Hematopoietic multipotent progenitor cell (in vitro differentiated cells): ENCODE measurements around the gene CENPS. TPM values are rescaled to one million over a fixed set of nuclear protein-coding genes. Genes with fewer than 3 reads are reported as not detected.
A peak's percentile ranks its signal among the peaks of the same experiment; 100 is the strongest.
"Not testable (repeated sequence)": the region's sequence is repeated elsewhere in the genome, so short reads cannot be mapped to it uniquely, and the experiment has no call there.

Experiments
- DNase-seq, 3 donors: peaks; one replicate each; pipeline ENCODE4 v3.0.0-alpha.2; 2011 to 2015; ENCODE audit warnings: low read depth in 2 of 3, low spot score in 2 of 3
- total RNA-seq: library from RNA; depleted of rRNA; stranded (reverse); fragments of >200 nt; gene quantifications from one replicate; pipeline ENCODE4 v1.2.3, GENCODE V29; 2012

CENPS gene
- total RNA-seq, 1 donor = 9.4 TPM

DNA sequence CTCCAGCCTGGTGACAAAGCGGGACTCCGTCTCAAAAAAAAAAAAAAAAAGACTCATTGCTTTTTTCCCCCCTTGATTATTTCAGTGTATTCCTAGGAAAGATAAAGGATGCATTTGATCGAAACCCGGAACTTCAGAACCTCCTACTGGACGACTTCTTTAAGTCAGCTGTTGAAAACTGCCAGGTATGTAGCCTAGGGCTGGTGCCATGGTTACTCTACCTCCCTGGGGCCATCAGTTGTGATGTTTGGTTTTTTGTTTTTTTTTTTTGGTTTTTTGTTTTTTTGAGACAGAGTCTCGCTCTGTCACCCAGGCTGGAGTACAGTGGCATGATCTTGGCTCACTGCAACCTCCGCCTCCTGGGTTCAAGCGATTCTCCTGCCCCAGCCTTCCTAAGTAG is 11.5 kb upstream of the CENPS start:
- not testable (repeated sequence) for DNase-seq

DNA sequence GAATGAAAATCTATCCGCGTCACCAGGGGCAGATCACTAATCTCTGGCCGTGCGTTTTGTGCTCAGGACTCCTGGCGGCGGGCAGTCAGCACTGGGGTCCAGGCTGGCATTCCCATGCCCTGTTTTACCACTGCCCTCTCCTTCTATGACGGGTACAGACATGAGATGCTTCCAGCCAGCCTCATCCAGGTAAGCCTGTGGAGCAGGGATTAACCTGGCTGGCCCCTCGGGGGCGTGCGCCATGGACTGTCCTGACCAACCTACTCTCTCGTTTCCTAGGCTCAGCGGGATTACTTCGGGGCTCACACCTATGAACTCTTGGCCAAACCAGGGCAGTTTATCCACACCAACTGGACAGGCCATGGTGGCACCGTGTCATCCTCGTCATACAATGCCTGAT is 10.9 kb upstream of the CENPS start:
- no peak for DNase-seq

DNA sequence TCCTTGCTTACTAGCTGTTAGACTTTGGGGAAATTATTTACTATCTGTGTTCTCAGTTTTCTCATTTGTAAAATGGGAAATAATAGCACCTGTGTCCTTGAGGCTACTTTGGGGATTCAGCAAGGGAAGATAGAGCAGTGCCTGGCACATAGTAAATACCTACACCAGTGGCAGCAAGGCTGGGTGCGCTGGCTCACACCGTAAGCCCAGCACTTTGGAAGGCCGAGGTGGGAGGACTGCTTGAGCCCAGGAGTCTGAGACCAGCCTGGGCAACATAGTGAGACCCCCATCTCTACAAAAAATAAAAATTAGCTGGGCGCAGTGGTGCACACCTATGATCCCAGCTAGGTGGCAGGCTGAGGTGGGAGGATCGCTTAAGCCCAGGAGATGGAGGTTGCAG is 8.6 kb upstream of the CENPS start:
- no peak for DNase-seq

DNA sequence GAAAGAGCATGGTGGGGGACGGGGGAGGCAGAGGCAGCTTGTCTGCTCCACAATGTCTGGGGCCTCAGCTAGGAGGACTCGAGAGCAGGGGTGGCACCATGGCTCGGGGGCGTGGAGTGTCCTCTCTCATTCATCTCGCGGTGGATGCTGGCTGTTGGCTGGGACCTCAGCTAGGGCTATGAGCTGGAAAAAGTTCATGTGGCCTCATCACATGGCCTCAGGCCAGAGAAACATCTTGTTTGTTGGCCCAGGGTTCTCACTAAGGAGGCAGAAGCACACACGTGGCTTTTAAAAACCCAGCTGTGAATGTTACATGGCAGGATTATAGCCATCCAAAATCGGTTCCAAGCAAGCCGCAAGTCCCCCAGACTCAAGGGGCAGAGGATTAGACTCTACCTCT is 6.2 kb upstream of the CENPS start:
- DNase-seq = no peak

DNA sequence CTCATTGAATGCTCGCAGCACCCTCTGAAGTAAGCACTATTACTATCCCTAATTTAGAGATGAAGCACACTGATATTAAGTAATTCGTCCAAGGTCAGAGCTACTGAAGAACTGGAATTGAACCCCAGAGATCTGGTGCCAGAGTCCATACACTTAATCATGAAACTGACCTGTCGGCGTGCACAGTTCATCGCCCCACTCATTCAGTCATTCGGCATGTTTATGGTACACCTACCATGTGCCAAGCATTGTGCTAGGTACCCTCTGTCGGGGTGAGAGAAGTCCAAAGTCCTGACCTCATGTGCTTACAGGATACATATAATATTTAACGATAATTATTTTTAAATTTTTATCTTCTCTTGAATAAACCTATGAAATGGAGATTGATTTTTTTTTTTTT is 5.6 kb upstream of the CENPS start:
- no peak for DNase-seq

DNA sequence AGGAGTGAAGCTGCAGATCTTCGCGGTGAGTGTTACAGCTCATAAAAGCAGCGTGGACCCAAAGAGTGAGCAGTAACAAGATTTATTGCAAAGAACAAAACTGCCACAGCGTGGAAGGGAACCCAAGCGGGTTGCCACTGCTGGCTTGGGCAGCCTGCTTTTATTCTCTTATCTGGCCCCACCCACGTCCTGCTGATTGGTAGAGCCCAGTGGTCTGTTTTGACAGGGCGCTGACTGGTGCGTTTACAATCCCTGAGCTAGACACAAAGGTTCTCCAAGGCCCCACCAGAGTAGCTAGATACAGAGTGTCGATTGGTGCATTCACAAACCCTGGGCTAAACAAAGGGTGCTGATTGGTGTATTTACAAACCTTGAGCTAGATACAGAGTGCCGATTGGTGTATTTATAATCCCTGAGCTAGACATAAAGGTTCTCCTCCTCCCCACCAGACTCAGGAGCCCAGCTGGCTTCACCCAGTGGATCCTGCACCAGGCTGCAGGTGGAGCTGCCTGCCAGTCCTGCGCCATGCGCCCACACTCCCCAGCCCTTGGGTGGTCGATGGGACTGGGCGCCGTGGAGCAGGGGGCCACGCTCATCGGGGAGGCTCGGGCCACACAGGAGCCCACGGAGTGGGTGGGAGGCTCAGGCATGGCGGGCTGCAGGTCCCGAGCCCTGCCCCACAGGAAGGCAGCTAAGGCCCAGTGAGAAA is 4.3 kb upstream of the CENPS start:
- peak in 1 of 3 donors; percentile 27 for DNase-seq

DNA sequence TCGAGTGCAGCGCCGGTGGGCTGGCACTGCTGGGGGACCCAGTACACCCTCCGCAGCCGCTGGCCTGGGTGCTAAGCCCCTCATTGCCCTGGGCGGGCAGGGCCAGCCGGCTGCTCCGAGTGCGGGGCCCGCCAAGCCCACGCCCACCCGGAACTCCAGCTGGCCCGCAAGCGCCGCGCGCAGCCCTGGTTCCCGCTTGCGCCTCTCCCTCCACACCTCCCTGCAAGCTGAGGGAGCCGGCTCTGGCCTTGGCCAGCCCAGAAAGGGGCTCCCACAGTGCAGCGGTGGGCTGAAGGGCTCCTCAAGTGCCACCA is 3.7 kb upstream of the CENPS start:
- not testable (repeated sequence) for DNase-seq

DNA sequence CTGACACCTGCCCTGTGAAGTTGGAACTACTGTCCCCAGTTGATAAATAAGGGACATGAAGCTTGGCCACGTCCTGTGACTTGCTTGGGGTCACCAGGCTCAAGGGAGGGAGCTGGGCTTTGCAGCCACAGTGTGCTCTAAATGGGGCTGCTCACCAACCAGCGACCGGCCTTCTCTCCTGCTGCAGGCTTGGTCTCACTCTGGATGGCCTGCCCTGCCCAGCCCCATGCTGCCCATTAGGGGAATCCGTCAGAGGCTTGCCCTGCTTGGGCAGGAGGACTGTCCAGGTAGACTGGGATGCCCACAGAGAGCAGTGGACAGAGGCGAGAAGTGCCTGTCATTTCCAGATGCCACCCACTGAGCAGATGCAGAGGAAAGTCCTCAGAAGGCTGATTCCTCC is 1.2 kb upstream of the CENPS start:
- DNase-seq = no peak

DNA sequence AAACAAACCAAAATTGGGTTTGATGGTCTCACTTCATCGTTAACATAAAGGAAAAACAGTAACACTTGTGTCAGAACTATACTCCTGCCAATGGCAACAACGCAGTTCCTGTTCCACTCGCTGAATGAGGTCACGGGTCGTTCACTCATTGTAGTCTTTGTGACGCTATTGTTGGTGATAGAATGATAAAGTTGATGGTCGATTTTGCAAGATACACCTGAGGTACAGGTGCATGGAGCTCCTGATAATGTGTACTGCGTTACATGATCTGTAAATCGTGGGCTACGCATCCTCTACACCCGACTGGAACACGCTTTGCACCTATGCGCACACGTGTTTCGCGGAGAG is 391 bp upstream of the CENPS start:
- peak in 2 of 3 donors; percentile 17 to 29 for DNase-seq

DNA sequence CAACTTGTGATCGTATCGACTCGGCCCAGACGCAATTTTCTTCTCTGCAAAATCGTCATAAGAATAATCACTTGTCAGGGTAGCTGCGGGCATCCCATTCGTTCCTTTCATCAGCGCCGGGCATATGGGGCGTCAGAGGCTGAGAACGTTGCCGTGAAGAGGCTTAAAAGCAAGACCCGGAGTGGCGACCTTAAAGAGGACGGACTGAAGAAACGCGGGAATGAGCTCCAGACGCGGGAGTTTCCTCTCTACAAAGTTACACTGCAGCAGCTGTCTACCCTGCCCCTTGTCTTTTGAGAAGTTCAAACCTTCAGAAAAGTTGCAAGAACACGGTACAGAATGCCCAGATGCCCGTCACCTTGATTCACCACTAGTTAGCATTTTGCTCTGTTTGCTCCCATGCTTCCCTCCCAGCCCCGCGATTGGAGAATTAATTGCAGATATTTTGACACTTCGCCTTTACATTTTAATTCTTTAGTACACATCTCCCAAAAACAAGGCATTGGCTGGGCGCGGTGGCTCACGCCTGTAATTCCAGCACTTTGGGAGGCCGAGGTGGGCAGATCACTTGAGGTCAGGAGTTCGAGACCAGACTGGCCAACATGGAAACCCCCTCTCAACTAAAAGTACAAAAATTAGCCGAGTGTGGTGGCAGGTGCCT is 967 bp downstream of the CENPS start:
- peak in 1 of 3 donors; percentile 43 for DNase-seq

DNA sequence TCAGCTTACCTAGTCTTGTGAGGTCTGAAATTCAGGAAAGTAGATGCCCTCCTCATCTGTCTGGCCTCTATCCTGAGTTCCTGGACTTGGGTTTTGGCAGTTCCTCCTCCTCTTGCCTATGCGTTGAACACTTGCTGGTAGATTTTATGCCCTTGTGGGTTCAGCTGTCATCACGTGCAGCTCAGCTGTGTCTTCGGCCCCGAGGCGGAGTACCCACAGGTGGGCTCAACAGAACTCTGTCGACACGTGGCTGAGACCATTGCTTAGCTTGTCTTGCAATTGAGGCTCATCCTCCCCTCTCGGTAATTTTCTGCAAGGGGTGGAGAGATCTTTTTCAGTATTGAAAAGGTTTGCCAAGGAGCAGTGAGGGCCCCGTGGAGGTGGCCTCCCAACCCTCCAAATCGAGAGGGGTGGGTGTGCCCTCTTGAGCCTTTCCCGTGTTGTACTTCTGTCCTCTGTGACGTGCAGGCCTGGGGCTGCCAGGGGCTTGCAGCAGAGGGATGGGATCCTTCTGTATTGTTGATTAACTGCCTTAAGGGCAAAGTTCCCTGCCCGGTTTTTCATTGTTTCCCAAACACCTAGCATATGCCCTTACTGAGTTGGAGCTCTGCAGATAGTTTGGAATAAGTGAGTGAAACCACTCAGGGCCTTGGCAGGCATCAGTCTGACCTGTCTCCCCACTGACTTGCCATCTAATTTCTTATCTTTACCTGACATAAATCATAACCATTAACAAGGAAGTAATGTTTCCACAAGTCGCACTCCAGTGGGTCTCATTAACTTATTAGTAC is 2.9 kb downstream of the CENPS start:
- DNase-seq = no peak

DNA sequence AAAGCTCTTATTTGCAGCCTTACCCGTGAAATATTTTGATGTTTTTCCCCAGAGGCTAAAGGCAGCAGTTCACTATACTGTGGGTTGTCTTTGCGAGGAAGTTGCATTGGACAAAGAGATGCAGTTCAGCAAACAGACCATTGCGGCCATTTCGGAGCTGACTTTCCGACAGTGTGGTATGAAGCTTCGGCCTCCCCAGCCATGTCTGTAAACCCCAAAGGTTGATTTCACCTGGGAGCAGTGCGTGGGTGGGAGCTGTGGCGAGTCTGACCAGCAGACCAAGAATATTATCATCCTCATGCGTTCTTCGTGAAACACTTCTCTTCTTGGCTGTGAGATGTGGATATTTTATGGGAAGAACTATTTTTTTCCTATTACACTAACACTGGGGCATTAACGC is 3.6 kb downstream of the CENPS start:
- DNase-seq = no peak

DNA sequence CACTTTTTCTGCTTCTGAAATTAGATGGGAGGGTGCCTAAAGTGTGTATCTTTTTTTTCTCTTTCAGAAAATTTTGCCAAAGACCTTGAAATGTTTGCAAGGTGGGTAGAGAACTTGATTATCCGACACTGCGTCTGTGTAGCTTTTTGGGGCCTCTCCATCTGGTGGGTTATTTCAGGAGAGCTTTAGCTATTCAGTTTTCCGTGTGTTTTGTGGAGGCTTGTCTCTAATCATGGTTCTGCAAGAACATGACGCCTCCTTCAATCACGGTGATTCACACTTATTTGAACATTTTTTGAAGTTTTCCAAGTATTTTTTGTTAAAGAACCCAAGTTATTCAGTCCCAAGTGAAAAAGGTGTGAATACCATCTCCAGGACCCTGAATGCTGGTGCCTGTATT is 4.4 kb downstream of the CENPS start:
- no peak for DNase-seq

DNA sequence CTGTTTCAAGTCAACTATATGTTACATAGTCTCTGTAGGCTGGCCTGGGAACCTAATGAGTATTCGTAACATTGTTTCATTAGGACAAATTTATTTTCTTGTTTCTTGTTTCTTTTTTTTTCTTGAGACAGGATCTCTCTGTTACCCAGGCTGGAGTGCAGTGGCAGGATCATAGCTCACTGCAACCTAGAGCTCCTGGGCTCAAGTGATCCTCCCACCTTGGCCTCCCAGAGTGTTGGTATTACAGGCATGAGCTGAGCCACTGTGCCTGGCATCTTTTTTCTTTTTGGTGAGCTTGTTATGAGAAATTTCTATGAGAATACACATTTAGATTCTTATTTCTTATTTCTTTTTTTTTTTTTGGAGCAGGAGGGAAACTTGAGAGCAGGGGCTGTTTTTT is 6.8 kb downstream of the CENPS start:
- DNase-seq = no peak

DNA sequence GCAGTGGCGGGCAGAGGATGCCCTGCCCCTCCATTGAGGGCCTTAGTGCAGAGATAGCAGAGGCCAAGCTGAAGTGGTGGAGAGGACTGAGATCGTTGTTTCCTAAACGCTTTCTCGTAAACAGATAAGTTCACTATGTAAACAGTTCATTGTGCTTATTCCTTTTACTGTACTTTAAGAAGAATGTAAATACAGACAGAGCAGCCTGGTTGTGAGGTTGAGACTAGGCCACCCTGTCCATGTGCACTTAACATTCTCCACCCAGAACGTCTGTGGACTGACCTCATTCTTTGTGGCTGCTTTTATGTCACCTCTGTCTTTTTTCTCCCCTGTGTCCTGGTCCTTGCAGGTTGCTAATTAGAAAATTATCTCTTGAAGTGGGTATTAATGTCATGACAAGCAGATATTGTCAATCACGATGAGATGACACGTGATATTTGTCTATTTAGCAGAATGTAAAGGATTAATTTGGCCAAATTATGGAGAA is 8.5 kb downstream of the CENPS start:
- no peak for DNase-seq

DNA sequence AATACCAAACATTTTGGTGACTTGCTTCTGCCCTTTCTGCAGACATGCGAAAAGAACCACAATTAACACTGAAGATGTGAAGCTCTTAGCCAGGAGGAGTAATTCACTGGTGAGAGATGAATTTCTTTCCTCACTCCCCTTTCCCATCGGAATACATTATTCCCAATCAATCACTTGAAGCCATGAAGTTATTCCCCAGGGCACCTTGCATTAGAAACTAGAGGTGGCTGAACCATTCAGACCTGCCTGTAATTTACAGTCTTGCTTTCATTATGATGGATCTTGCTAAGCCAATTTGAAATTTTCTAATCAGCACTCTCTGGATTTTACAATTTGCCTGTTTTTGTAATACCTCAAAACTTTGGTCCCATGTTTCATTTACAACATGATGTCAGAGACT is 10.1 kb downstream of the CENPS start:
- no peak for DNase-seq

DNA sequence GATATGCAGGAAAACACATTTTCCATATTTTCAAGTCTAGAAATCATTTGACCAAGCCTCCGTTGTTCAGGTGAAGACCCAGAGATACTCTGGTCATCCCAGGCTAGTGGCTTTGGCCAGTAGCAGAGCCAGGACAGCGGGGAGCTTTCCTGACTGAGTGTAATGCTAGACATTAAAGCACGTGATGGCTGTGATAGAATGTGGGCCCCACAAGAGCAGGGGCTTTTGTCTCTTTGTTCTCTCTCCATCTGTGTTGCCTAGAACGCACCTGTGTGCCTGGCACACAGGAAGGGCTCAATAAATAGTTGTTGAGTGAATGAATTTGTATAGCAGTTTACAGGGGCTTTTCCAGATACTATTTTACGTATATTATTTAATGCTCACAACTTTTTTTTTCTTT is 10.6 kb downstream of the CENPS start:
- DNase-seq = no peak

DNA sequence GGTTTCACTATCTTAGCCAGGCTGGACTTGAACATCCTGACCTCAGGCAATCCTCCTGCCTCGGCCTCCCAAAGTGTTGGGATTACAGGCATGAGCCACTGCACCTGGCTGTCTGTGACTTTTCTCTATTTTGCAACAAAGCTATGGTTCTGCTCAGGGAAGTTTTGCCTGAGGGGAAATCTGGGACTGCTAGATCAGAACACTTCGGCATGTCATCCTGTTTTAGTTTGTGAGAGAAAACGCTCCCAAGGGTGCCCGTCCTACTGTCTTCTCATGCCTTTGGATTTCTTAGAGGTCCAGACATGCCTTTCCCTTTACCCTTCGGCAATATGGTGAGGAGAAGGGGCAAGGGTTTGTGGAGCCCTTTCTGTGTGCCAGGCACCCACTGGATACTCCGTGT is 14.0 kb downstream of the CENPS start:
- DNase-seq = no peak

DNA sequence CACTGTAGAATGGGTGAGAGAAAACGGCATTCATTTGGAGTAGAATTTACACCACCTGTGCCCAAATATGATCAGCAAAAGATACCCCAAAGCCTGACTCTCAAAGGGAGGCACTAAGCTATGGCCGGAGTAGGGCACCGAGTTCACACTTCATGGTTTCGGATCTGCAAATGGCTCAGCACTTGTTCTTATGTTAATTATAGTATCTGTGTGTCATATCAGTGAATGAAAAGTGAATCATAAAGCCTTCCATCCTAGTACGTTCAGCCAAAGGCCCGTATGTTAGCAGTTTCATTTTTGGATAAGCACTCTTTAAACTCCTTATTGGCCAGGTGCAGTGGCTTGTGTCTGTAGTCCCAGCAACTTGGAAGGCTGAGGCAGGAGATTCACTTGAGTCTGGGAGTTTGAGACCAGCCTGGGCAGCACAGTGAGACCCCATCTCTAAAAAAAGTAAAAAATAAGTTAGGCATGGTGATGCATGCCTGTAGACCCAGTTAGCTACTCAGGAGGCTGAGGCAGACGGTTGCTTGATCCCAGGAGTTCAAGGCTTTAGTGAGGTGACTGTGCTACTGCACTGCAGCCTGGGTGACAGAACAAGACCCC is 14.7 kb downstream of the CENPS start:
- no peak for DNase-seq

DNA sequence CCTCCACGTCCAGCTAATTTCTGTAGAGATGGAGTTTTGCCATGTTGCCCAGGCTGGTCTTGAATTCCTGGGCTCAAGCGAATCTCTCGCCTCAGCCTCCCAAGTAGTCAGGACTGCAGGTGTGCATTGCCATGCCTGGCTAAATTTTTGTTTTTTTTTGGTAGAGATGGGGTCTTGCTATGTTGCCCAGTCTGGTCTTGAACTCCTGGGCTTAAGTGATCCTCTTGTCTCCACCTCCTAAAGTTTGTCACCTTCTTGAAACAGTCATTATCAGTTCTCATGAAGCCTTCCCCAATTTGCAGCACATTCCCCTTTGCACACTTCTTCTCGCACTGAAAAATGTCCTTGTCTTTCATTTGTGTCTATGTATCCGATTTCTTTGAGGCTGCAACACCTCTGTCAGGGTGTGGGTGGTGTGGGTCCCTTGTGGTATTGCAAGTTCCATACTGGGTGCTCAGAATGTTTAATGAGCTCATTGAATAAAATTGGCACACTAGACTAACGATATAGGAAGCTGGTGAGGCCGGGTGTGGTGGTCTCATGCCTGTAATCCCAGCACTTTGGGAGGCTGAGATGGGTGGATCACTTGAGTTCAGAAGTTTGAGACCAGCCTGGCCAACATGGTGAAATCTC is 16.7 kb downstream of the CENPS start:
- DNase-seq = no peak

DNA sequence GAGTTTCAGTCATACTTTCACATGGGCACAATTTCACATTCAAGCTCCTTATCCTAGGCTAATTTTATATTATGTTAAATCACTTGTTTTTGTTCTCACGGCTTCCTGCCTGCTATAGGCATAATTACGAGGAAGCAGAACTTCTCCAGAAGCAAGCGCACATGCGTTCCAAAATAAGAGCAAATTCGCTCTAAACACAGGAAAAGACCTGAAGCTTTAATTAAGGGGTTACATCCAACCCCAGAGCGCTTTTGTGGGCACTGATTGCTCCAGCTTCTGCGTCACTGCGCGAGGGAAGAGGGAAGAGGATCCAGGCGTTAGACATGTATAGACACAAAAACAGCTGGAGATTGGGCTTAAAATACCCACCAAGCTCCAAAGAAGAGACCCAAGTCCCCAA is 19.5 kb downstream of the CENPS start, which contains the start of gene CORT:
Gene CORT, plus strand, starts transcription at position 281 of the 400 bp plus-strand sequence. CDS start 193 bp downstream, outside the sequence.
- DNase-seq = no peak
